Choroid plexus epithelial cell (primary cell): ENCODE data around the gene NTM.

ENCODE experiments used
- DNase-seq: peaks from one replicate; pipeline ENCODE4 v3.0.0-alpha.2; 2010; ENCODE audit warnings: low read depth
- H3K4me3 ChIP-seq: 2 replicates; pipeline ENCODE4 v1.5.1; 2011; ENCODE audit warnings: low read depth, mild to moderate bottlenecking, control low read depth, low read length, moderate library complexity
- CTCF ChIP-seq: conservative IDR thresholded peaks from 2 replicates; pipeline ENCODE4 v1.5.1; 2011; ENCODE audit warnings: low read depth, mild to moderate bottlenecking, control low read depth, inconsistent platforms, low read length, moderate library complexity

NTM gene

GRCh38 chr11:132095230-132096131 is 725.1 kb downstream of the NTM start:
- DNase-seq = no peak
- no peak for TF ChIP-seq CTCF
- no peak overlapping the region for H3K4me3 ChIP-seq

- DNase-seq = no peak
- TF ChIP-seq CTCF = no peak
- no peak overlapping the region for H3K4me3 ChIP-seq
These were observed 725.9 kb downstream of the NTM start for GRCh38 chr11:132096132-132096825.

- peak; percentile 59 for TF ChIP-seq CTCF
- DNase-seq = no peak
- H3K4me3 ChIP-seq = no peak overlapping the region
These were observed 729.3 kb downstream of the NTM start for GRCh38 chr11:132099692-132100091.

- no peak for TF ChIP-seq CTCF
- H3K4me3 ChIP-seq = no peak overlapping the region
- no peak for DNase-seq
These were observed 730.2 kb downstream of the NTM start for GRCh38 chr11:132100583-132100982.

- no peak for TF ChIP-seq CTCF
These were observed 731.5 kb downstream of the NTM start for GRCh38 chr11:132101881-132102280.

GRCh38 chr11:132103021-132103420 is 732.6 kb downstream of the NTM start:
- TF ChIP-seq CTCF = no peak
- DNase-seq = no peak
- no peak overlapping the region for H3K4me3 ChIP-seq

More at GRCh38 chr11:132101881-132102280, 731.5 kb downstream of the NTM start:
- DNase-seq = peak; percentile 45
- no peak overlapping the region for H3K4me3 ChIP-seq
